Activated CD8-positive, alpha-beta memory T cell treated with anti-CD3 and anti-CD28 coated beads, Interleukin-2, amount 50 U/mL, for 48 hours (primary cell): Measurements from ENCODE around the gene ZNF587.
"Not testable (repeated sequence)": the region's sequence is repeated elsewhere in the genome, so short reads cannot be mapped to it uniquely, and the experiment has no call there.

ENCODE experiments used
- DNase-seq: peaks from one replicate; pipeline ENCODE4 v3.0.0-alpha.2; 2020

The ZNF587 gene

DNA sequence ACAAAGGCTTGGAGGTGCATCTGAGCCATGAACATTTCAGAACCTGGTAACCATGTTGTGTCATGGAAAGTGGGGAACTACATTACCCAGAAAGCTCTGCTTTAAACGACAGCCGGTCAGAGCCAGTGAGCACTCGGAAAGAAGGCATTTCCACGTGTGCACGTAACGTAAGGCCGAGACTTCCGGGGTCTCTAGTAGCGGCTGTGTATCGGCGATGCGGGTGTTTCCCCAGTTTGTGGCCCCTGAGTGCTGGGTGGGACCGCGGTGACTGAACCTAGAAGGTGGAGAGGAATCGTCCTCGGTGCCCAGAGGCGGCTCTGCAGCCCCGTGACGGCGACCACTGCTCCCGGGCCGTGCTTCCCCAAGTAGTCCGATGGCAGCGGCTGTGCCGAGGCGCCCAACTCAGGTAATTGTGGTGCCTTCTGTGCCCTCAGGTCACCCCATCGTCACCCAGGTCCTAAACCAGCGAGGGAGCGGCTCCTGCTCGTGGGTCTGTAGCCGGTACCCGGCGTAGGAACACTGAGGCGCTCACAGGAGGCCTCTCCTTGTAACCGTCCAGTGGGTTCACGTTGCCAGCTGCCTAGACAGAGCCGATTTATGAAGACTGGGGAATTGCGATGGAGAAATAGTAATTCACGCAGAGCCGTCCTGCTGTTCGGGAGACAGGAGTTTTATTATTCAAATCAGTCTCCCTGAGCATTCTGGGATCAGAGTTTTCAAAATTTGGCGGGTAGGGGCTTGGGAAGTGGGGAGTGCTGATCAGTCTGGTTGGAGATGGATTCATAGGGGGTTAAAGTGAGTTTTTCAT lies at the start of gene ZNF587:
TSS of gene ZNF587 (plus strand) at position 194 of the 808 bp plus-strand sequence. CDS start at position 374, 180 bp downstream.
- peak; percentile 86 for DNase-seq

DNA sequence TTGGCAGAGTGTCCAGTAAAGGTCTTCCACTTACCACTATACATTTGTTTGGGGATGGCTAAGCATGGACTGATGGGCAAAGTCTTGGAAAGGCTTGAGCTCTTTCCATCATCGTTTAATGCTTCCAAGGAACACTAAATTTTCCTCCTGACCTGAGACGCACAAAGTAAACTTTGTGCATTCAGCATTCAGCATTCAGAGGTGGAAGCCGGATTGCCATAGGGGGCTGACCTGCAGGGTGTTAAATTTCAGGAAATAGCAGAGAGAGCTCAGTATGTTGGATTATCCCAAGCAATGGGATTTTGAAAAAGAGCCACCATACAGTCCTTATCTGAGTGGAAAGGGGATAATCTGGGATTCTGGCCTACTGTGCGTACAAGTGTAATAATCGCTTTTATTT lies 49.0 kb upstream of the ZNF587 start:
- DNase-seq, result no peak

DNA sequence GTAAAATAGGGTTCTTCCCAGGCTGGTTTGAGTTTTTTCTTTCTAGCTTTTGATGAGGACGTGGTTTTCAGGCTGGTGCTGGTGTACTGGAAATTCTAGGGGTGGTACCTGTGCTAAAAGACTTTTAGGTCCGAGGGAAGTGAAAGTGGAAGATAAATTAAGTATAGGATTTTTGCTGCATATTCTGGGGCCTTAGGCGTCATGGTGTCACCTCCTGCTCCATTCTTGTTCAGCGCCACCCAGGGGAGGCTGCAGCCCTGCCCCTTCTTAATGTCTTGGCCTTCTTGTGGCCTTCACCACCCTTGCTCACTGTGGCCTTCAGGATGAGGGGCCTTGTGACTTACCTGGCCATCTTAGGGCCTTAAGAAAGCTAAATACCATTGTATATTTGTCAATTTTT lies 47.4 kb upstream of the ZNF587 start:
- no peak for DNase-seq

DNA sequence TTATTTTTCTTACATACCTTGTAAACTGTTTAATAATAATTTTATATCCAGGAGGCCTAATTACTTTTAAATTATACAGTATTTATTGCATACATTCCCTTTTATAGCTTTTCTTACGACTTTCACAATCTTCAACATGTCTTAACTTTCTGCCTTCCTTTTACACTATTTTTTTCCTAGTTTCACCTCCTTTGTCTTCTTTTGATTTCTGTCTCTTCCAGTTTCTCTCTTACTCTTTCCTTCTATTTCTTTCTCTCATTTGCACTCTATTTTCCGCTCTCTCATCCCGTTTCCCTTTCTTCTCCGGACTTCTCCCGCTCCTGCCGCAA lies 46.4 kb upstream of the ZNF587 start:
- DNase-seq, result no peak

DNA sequence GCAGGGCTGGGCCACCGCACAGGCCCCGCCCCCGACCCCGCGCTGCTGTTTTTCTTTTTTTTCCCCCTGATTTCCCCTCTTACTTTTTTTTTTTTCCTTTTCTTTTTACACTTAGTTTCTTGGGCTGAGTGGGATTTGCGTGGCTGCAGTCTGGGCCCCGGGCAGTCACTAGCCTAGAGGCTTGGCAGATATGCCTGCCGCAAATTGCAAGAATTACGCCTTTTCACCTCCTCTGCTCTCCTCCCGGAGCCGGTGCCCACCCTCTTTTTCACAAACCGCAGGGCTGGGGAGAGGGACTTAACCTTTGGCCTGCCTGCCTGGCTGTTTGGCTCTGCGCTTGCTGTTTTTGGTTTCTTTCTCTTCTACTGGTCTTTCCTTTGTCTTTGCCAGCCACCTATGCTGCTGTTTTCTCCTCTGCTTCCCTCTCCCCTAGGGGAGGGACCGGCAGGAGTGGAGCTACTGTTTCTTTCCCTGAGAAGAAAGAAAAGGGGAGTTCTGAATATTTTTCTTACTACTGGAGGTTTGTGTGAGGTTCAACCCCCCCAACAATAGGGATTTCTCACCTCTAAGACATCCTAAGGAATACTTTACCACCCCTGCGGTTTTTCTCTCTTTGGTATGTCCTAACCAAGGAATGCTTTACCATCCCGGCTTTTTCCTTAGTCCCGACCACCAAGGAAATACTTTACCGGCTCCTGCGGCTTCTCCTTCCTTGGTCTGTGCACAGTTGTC lies 45.9 kb upstream of the ZNF587 start:
- DNase-seq, result no peak

DNA sequence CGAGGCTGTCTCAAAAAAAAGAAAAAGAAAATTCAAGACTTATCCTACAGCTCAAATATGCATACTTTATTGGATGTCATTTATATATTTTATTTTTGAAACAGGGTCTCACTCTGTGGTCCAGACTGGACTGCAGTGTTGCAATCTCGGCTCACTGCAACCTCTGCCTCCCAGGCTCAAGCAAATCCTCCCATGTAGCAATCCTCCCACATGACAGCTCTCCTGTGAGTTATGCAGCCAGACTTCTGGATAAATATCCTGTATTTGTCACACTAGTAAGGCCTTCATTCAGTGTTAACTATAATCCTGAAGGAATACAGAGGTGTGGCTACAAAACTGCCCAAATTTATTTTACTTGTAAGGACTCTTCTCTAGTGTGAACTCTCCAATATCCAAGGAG lies 42.1 kb upstream of the ZNF587 start:
- DNase-seq, result no peak

DNA sequence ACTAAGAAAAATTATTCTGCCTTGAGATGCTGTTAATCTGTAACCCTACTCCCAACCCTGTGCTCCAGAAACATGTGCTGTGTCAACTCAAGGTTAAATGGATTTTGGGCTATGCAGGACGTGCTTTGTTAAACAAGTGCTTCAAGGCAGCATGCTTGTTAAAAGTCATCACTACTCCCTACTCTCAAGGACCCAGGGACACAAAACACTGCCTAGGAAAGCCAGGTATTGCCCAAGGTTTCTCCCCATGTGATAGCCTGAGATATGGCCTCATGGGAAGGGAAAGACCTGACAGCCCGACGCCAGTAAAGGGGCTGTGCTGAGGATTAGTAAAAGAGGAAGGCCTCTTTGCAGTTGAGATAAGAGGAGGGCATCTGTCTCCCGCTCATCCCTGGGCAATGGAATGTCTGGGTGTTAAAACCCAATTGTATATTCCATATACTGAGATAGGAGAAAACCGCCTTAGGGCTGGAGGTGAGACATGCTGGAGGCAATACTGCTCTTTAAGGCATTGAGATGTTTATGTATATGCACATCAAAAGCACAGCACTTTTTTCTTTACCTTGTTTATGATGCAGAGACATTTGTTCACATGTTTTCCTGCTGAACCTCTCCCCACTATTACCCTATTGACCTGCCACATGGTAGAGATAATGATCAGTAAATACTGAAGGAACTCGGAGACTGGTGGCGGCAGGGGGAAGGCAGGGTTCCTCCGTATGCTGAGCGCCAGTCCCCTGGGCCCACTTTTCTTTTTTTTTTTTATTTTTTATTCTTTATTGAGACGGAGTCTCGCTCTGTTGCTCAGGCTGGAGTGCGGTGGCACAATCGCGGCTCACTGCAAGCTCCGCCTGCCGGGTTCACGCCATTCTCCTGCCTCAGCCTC lies 39.0 kb upstream of the ZNF587 start:
- DNase-seq, result not testable (repeated sequence)

DNA sequence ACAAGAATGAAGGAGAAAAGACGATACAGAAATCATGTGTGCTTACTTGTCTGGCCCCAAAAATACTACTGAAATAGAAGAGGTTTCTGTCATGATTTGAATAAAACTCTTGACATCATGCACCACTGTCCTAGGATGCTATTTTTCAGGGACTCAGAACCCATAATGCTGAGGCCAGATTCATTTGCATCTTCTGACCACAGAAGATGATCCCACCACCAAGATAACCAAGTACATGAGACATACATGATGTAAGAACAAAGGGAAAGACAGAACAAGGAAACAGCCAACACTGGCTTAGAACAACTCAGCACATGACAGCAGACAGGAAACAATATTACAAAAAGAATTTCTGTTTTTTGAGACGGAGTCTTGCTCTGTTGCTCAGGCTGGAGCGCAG lies 37.4 kb upstream of the ZNF587 start:
- no peak for DNase-seq

DNA sequence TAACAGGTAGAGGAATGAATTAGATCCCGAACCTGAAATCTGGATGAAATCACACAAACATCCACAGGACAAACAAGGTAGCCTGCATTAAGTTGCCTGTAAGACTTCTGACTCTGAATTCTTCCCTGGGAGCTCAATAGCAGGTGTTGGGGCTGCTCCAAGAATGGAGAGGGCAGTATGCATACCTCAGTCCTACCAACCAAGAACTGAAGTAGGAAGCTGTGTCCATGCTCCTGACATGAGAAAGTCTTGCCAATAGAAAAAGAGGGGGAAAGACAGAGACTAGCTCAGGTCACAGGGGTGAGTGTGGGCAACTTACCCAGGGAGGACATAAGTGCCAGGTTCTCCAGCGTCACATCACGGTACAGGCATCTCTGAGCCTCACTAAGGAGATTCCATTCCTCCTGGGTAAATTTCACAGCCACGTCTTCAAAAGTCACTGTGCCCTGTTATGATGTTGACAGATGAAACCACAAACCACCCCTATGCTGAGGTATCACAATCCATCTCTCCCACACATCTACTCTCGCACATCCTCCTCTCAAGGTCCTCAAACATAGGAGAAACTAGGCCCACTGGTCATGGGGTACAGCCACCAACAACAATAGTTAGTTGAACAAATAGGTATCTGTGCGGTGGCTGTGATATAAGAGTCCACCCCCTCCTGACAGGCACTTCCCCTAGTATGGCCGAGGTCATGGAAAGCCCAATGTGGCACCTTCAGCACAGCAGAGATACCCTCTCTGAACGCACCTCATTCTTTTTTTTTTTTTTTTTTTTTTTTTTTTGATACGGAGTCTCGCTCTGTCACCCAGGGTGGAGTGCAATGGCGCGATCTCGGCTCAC lies 36.5 kb upstream of the ZNF587 start:
- DNase-seq, result not testable (repeated sequence)

DNA sequence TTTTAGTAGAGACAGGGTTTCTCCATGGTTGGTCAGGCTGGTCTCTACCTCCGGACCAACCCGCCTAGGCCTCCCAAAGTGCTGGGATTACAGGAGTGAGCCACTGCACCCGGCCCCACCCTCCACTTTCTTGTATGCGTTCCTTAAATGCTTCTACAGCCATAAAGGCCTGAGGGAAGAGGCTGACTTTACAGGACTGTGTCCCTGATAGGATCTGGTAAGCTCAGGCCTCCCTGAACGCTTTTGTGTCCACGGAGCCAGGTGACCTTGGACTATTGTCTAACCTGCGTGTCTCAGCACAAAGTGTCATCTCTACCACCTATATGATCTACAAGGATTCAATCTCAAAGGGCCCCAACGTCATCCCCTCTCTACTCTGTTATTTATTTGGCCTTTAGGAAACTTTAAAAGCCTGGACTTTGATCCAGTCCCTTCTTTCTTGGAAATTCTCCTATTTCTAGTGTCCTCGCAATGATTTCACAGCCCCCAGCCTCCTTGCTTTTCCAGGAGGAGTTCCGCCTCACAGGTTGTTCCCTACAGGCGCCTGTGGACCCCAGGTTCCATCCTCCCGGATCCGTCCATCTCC lies 35.6 kb upstream of the ZNF587 start:
- DNase-seq, result no peak

DNA sequence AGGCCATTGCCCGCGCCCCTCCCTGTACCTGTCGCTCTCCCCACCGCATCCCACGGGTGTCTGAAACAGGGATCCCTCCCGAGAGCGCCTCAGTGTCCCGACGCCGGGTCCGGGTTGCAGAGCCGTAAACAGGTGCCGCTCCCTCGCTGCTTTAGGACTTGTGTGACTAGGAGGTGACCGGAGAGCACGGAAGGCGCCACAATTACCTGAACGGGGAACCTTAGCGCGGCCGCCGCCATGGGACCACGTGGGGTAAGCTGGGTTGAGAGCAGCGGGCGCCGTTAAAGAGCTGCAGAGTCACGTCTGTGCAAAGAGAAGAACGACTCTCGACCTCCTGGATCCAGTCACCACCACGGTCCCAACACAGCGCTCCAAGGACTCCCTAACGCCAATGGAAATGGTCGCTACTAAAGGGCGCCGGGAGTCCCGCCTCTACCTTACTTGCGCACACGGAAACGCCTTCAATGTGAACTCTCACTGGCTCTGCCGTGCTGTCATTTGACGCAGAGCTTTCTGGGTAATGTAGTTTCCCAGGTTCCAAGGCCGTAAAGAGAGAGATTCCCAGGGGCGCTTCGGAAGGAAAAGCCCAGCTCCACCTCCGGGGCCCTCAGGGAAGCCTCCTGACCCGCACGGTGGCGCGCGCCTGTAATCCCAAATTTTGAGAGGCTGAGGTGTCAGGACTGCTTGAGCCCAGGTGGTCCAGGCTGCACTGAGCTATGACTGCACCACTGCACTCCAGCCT lies 35.0 kb upstream of the ZNF587 start, which contains the start of gene ZNF552:
TSS of gene ZNF552 (minus strand) at position 409 of the 742 bp plus-strand sequence. CDS start at position 239, 170 bp downstream.
- DNase-seq, result peak; percentile 82

DNA sequence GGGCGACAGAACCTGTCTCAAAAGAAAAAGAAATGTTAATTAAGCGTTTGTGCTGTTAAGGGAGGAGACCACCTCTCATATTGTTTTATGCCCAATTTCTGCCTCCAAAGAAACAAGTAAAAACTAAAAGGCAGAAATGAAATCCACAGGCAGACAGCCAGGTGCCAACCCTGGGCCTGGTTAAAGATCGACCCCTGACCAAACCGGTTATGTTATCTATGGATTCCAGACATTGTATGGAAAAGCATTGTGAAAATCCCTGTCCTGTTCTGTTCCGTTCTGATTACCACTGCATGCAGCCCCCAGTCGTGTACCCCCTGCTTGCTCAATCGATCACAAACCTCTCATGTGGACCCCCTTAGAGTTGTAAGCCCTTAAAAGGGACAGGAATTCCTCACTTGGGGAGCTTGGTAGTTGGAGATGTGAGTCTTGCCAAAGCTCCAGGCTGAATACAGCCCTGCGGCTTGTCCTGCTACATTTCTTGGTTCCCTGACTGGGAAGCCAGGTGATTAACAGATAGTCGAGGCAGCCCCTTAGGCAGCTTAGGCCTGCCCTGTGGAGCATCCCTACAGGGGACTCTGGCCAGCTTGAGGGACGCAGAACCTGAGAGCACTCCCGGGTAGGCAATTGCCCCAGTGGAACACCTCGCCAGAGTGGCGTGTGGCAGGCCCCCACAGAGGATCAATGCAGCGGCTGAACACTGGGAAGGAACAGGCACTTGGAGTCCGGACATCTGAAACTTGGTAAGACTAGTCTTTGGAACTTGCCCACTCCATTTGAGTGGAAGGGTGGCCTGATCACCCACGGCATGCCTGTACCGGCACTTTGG lies 34.2 kb upstream of the ZNF587 start:
- no peak for DNase-seq

DNA sequence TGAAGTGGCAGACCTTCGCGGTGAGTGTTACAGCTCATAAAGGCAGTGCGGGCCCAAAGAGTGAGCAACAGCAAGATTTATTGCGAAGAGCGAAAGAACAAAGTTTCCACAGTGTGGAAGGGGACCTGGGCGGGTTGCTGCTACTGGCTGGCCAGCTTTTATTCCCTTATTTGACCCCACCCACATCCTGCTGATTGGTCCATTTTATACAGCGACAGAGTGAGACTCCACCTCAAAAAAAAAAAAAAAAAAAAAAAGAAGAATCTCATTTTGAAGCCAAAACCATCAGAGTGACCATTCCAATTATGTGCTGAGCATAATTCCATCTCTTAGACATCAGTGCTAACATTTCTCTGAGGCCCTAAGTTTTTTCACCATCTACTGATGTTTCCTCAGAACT lies 33.0 kb upstream of the ZNF587 start:
- DNase-seq, result no peak

DNA sequence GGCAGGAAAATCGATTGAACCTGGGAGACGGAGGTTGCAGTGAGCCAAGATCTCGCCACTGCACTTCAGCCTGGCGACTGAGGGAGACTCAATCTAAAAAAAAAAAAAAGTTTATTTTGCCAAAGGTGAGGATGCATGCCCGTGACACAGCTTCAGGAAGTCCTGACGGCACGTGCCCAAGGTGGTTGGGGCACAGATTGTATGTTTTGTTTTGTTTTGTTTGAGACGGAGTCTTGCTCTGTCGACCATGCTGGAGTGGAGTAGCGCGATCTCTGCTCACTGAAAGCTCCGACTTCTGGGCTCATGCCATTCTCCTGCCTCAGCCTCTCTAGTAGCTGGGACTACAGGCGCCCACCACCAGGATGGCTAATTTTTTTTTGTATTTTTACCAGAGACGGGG lies 31.7 kb upstream of the ZNF587 start:
- DNase-seq, result no peak

DNA sequence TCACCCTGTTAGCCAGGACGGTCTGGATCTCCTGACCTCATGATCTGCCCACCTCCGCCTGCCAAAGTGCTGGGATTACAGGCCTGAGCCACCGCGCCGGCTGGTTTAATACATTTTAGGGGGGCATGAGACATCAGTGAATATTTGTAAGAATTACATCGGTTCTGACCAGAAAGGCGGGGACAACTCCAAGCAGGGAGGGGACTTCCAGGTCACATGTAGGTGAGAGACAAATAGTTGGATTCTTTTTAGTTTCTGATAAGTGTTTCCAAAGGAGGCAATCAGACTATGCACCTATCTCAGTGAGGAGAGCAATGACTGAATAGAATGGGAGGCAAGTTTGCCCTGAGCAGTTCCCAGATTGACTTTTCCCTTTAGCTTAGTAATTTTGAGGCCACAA lies 31.3 kb upstream of the ZNF587 start:
- DNase-seq, result no peak

DNA sequence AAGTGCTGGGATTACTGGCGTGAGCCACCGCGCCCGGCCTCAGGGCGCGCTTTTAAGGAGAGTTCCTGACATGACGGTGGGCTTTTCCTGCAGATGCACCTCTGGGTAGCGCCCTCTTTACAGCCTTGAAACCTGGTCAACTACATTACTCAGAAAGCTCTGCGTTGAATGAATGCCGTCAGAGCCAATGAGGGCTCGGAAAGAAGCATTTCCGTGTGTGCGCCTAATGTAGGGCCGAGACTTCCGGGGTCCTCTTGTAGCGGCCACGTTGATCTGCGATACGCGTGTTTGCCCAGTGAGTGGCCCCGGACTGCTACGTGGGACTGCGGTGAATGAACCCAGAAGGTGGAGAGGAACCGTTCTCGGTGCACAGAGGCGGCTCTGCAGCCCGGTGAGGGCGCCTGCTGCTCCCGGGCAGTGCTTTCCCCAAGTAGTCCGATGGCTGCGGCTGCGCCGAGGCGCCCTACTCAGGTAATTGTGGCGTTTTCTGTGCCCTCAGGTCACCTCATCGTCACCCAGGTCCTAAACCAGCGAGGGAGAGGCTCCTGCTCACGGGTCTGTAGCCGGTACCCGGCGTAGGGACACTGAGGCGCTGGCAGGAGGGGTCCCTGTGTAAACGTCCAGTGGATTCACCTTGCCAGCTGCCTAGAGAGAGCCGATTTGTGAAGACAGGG lies 30.0 kb upstream of the ZNF587 start:
- peak; percentile 84 for DNase-seq

DNA sequence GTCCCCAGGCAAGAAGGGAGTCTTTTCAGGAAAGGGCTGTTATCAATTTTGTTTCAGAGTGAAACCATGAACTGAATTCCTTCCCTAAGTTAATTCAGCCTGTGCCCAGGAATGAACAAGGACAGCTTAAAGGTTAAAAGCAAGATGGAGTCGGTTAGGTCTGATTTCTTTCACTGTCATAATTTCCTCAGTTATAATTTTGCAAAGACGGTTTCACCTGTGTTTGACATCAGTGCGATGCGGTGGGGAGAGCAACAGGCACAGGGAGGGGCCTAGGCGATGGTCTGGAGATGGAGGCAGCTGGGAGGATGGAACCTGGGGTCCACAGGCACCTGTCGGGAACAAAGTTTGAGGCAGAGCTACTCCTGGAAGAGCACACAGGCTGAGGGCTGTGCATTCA lies 29.1 kb upstream of the ZNF587 start:
- DNase-seq, result no peak

DNA sequence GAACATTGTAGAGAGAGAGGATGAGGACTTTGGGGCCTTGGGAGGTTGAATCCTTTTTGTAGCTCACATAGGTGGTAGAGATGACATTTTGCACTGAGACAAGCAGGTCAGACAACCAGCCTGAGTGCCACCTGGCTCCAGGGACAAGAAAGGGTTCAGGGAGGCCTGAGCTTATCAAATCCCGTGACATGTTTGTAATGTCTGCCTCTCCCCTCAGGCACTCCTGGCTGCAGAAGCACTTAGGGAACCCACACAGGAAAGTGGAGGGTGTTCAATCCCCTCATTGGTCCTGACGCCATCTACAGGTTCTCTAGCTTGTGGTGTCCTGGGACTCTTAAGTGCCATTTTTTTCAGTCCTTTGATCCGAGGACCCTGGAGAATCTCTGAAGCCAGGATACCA lies 28.6 kb upstream of the ZNF587 start:
- not testable (repeated sequence) for DNase-seq

DNA sequence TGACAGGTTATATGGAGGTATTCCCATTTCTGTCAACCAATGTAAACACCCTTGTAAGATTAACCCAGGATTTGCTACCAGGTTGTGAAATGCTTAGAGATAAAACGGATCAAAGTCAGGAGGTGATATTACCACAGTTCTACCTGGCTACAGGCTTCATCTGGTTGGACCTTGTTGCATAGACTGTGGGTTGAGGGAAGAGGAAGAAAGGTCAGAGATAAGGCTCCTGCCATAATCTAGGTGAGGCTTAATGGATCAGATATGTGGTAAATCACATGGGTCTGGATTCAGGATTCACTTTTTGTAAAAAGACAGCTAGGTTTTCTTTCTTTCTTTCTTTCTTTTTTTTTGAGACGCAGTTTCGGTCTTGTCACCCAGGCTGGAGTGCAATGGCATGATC lies 28.2 kb upstream of the ZNF587 start:
- DNase-seq, result not testable (repeated sequence)

DNA sequence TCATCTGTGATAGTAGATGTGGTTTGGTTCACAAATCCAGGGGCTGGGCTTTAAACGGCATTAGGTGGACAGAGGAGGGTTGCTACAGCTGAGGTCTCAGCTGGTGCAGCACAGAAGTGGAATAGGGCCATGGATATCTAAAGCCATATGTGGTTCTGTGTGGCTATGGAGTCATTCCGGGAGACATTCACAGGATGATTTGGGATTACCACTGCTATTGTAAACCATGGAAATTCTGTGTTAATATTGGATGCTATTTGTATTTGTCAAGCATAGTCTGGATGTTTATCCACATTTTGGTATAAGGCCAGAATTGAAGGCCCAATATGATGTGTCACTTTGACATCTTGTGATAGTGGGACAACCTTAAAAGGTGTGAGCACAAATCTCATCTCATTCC lies 26.5 kb upstream of the ZNF587 start:
- DNase-seq, result not testable (repeated sequence)
